Mucosa of rectum (tissue), 2 donors: ENCODE data around the gene OR2J2.
"Not testable (repeated sequence)": the region's sequence is repeated elsewhere in the genome, so short reads cannot be mapped to it uniquely, and the experiment has no call there.

Experiments used
- H3K27ac ChIP-seq, 2 donors: one replicate each; pipeline ENCODE4 v1.7.0; 2013; ENCODE audit warnings: inconsistent platforms in 2 of 2, low read depth in 2 of 2, low read length in 2 of 2
- H3K27me3 ChIP-seq, 2 donors: one replicate each; pipeline ENCODE4 v1.7.0; 2013; ENCODE audit warnings: low read length in 2 of 2; ENCODE audit not compliant: control insufficient read depth in 2 of 2, insufficient read depth in 2 of 2
- H3K36me3 ChIP-seq, 2 donors: one replicate each; pipeline ENCODE4 v1.7.0; 2013; ENCODE audit warnings: low read length in 2 of 2; ENCODE audit not compliant: control insufficient read depth in 2 of 2, insufficient read depth in 2 of 2
- H3K4me1 ChIP-seq, 2 donors: one replicate each; pipeline ENCODE4 v1.7.0; 2013; ENCODE audit warnings: low read length in 2 of 2, mild to moderate bottlenecking in 1 of 2; ENCODE audit not compliant: control insufficient read depth in 2 of 2, insufficient read depth in 2 of 2
- H3K4me3 ChIP-seq, 2 donors: one replicate each; pipeline ENCODE4 v1.7.0; 2013; ENCODE audit warnings: low read length in 2 of 2
- H3K9ac ChIP-seq, 2 donors: one replicate each; pipeline ENCODE4 v1.7.0; 2013; ENCODE audit warnings: low read length in 2 of 2, low read depth in 1 of 2, mild to moderate bottlenecking in 1 of 2
- H3K9me3 ChIP-seq, 2 donors: one replicate each; pipeline ENCODE4 v1.7.0; 2013; ENCODE audit warnings: low read length in 2 of 2; ENCODE audit not compliant: control insufficient read depth in 2 of 2
- donor health status: healthy.
- donor health status: Normal muscosa, but diverticular disease.

The OR2J2 gene

GRCh38 chr6:29217242-29217641, 46.5 kb downstream of the OR2J2 start:
- H3K9ac ChIP-seq: not testable (repeated sequence)

GRCh38 chr6:29218056-29218455, 47.3 kb downstream of the OR2J2 start:
- not testable (repeated sequence) for H3K4me1 ChIP-seq, H3K27ac ChIP-seq, H3K9ac ChIP-seq, H3K9me3 ChIP-seq, H3K4me3 ChIP-seq, H3K27me3 ChIP-seq, H3K36me3 ChIP-seq

More at GRCh38 chr6:29217242-29217641, 46.5 kb downstream of the OR2J2 start:
- H3K36me3 ChIP-seq, H3K27ac ChIP-seq, H3K4me1 ChIP-seq, H3K4me3 ChIP-seq, H3K27me3 ChIP-seq, H3K9me3 ChIP-seq: not testable (repeated sequence)
